ENCODE data around the gene PRKCB. TPM values are rescaled to one million over a fixed set of nuclear protein-coding genes. Genes with fewer than 3 reads are reported as not detected.

The PRKCB gene
- total RNA-seq, 4 donors from 2014 or later: 7.0 to 88.3 (median 15.9) TPM

DNA sequence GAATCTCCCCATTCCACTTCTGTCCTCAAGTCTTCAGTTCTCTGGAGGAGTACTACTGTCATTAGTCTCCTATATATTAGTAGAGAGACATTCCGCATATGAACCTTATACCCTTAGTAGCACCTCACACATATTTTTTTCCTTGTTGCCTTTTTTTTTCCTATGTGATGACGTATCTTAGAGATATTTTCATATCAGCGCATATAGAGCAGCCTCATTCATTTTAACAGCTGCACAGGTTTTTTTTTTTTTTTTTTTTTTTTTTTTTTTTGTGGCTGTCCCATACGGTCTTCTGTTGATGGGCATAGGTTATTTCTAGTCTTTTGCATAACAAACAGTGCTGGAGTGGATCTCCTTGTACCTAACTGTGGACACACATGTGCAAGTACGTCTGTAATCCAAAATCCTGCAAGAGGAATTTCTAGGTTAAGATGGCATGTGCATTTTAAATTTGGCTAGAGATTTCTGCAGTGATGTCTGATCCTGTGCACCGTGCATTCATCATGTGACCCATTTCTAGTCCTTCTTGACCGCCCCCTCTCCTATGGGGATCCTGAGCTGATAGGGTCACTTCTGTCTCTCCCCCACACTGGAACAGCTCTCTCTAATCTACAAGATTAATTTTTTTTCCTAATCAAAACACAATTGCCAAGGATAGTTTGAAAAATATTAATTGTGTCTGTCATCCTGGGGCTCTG is 64.8 kb downstream of the PRKCB start:
- Histone ChIP-seq H3K27me3 (no peaks in the 10 kb centered on the region), H3K36me3 (no peaks in the 10 kb centered on the region), H3K27ac (no peak overlapping the region), H3K4me1 (peaks cover 0 to 6% (median 2%) of the 10 kb centered on the region in 4 donors), H3K9me3 (no peaks in the 10 kb centered on the region), H3K4me3 (no peak overlapping the region)
- no peak for DNase-seq
- no peak for TF ChIP-seq POLR2A (IDR thresholded peaks at IDR 0.05)
- TF ChIP-seq, protein P1, sequence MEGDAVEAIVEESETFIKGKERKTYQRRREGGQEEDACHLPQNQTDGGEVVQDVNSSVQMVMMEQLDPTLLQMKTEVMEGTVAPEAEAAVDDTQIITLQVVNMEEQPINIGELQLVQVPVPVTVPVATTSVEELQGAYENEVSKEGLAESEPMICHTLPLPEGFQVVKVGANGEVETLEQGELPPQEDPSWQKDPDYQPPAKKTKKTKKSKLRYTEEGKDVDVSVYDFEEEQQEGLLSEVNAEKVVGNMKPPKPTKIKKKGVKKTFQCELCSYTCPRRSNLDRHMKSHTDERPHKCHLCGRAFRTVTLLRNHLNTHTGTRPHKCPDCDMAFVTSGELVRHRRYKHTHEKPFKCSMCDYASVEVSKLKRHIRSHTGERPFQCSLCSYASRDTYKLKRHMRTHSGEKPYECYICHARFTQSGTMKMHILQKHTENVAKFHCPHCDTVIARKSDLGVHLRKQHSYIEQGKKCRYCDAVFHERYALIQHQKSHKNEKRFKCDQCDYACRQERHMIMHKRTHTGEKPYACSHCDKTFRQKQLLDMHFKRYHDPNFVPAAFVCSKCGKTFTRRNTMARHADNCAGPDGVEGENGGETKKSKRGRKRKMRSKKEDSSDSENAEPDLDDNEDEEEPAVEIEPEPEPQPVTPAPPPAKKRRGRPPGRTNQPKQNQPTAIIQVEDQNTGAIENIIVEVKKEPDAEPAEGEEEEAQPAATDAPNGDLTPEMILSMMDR (IDR thresholded peaks at IDR 0.05): no peak

DNA sequence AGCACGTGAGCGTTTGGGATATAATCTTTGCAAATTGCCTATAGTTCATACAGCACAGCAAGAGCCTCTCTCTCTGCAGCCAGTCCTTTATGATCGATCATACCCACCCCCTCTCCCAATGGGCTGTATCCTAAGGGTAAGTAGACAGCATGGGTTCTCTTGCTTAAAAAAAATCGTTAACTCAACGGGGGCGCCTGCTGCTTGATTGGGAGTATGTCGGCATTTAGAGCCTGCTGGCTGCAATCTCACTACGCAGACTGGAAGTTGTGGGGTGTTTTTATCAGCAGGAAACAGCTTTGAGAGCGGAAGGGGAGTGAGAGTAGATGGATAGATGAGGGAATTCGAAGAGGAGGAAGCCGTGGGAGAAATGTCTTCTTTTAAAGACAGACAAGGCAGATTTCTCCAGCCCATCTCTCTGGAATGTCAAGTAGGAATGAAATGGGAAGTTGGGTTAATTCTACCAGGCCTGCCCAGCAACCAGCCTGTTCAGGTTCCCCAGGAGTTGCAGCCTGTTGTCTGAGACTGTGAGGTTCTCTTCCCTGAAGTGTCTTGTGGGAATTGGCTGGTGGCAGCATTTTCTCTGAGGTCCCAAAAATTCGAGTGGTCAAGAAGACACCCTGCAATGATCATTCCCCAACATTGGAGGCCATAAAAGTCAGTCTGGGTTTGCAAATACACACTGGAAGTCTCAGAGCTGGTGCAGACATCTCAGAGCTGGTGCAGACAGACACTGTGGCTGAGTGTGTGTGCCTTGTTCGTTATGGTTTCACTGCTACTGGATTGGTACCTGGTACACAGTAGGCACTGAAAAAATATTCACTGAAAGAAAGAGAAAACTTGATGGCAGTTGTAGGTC is 65.6 kb downstream of the PRKCB start:
- TF ChIP-seq, protein P1 (IDR thresholded peaks at IDR 0.05): no peak
- TF ChIP-seq POLR2A (IDR thresholded peaks at IDR 0.05): no peak
- H3K27ac ChIP-seq: no peak overlapping the region
- no peaks in the 10 kb centered on the region for H3K36me3 ChIP-seq
- H3K4me1 ChIP-seq: peaks cover 0 to 6% (median 2%) of the 10 kb centered on the region in 4 donors
- no peaks in the 10 kb centered on the region for H3K27me3 ChIP-seq
- H3K4me3 ChIP-seq: no peak overlapping the region
- H3K9me3 ChIP-seq: no peaks in the 10 kb centered on the region
- no peak for DNase-seq

DNA sequence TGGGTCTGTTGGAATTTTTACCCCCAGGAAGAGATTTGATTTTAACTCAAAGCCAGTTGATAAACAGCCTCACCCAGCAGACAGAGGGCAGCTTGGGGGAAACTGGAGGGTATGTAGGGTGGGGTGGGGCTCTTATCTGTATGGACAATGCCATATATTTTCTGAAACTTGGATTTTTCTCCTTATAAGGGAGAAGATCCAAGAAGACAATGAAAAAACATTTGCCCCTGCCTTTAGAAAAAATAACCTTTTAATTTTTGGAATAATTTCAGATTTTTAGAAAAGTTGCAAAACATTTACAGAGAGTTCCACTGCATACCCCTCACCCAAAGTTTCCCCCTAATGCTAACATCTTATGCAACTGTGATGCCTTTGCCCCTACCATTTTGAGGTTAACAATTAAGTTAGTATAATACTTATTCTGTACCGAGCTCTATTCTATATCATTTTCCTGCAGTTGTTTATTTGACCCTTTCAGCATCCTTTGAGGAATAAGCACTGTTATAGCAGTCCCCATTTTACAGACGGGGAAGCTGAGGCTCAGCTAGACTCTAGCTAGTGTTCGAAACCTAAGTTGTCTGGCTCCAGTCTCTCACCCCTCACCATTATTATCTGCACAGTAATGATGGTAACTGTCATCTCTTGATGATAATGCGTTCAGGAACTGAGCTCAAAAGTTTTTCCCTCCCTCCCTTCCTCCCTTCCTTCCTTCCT is 66.4 kb downstream of the PRKCB start:
- TF ChIP-seq POLR2A (IDR thresholded peaks at IDR 0.05): no peak
- TF ChIP-seq, protein P1 (IDR thresholded peaks at IDR 0.05): no peak
- Histone ChIP-seq H3K4me3 (no peak overlapping the region), H3K27ac (no peak overlapping the region), H3K27me3 (no peaks in the 10 kb centered on the region), H3K36me3 (no peaks in the 10 kb centered on the region), H3K4me1 (no peaks in the 10 kb centered on the region), H3K9me3 (no peaks in the 10 kb centered on the region)
- DNase-seq: no peak

DNA sequence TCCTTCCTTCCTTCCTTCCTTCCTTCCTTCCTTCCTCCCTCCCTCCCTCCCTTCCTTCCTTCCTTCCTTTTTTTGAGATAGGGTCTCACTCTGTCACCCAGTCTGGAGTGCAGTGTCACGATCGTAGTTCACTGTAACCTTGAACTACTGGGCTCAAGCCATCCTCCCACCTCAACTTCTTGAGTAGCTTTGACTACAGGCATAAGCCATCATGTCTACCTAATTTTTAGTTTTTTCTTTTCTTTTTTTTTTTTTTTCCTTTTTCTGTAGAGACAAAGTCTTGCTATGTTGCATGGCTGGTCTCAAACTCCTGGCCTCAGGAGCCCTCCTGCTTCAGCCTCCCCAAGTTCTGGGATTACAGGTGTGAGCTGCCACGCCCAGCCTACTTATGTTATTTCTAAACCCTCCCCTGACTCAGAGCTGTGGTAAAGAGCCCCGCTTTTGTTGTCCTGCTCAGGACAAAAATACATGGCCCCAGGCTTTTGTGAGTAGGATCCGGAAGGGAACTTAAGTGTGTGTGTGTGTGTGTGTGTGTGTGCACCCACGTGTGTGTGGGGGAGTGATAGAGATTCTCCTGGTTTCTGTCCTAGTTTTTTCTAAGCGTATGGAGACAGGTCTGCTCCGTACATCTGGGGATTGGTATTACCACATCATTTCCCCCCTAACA is 67.1 kb downstream of the PRKCB start:
- TF ChIP-seq, protein P1 (IDR thresholded peaks at IDR 0.05): no peak
- TF ChIP-seq POLR2A (IDR thresholded peaks at IDR 0.05): no peak
- Histone ChIP-seq H3K27ac (no peak overlapping the region), H3K36me3 (no peaks in the 10 kb centered on the region), H3K9me3 (no peaks in the 10 kb centered on the region), H3K27me3 (no peaks in the 10 kb centered on the region), H3K4me1 (no peaks in the 10 kb centered on the region), H3K4me3 (no peak overlapping the region)
- no peak for DNase-seq

DNA sequence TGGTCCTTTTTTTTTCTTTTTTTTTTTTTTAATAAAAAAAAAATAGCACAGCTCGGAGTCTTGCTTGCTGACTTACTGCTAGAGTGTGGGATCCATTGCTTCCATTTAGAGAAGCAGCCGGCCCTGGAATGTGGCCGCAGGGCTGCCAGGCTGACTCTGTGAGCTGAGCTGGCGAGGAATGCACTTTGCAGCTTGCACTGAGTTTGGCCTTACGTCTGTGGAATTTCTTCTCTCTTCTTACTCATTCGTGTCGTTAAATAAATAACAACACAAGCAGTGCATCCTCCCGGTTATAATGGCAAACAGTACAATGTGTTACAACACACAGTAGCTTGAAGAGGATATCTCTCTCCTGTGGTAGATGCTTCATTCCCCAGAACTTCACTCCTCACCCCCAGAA is 69.2 kb downstream of the PRKCB start:
- DNase-seq: no peak
- no peaks in the 10 kb centered on the region for H3K27me3 ChIP-seq
- H3K4me1 ChIP-seq: no peaks in the 10 kb centered on the region
- no peak for TF ChIP-seq POLR2A (IDR thresholded peaks at IDR 0.05)
- TF ChIP-seq, protein P1 (IDR thresholded peaks at IDR 0.05): no peak
- no peak overlapping the region for H3K4me3 ChIP-seq
- H3K36me3 ChIP-seq: no peaks in the 10 kb centered on the region
- H3K9me3 ChIP-seq: no peaks in the 10 kb centered on the region
- peak overlapping the region in 1 of 4 donors; percentile 45 for H3K27ac ChIP-seq
